ENCODE measurements around the gene GPR107. TPM values are rescaled to one million over a fixed set of nuclear protein-coding genes. Genes with fewer than 3 reads are reported as not detected.

Gene GPR107
- total RNA-seq, 1 donor from 2014 or later = 21.8 TPM

DNA sequence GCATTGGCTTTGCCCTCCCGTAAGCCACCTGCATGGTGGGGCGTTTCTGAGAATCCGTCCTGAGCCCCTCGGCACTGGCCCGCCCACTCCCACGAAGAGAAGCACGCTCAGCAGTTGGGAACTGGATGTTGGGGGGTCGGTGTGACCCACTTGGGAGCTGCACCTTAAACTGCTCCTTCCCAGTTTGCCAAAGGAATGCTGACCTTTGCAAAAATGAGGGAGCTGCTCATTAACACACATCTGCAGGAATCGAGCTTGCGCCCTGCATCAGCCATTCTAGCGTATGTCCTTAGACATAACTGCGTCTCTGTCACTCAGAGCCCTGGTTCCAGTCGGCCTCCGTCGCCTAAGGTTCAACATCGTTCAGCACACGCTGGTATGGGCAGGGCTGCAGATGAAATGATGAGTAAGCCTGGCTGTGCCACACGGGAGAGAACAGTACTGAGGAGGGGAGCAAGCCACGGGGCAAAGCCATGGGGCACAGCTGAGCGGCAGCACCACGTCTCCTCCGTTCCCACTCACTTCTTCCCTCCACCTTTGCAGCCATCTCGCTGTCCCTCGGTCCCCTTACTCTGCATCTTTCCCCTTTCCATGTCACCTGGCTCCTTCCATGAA is 89.7 kb downstream of the GPR107 start:
- intact Hi-C loops (cut with DNase I) = no loop called here
- ATAC-seq = no peak

GRCh38 chr9:130143958-130144366 is 90.3 kb downstream of the GPR107 start:
- intact Hi-C loops (cut with DNase I) = loop anchor here (1.0 kb wide), 1 partner anchor 28 kb away; the partner anchor contains the start of gene NCS1
- DNase-seq (ENCODE audit: missing footprints) = no peak
- ATAC-seq = peak; percentile 84

More for the DNA sequence above, 89.7 kb downstream of the GPR107 start:
- DNase-seq (ENCODE audit: missing footprints) = no peak

- ATAC-seq = peak; percentile 80
- no peak for DNase-seq (ENCODE audit: missing footprints)
- intact Hi-C loops (cut with DNase I) = loop anchor here (1.0 kb wide), 1 partner anchor 28 kb away; the partner anchor contains the start of gene NCS1
Observed at GRCh38 chr9:130144703-130145102, 91.0 kb downstream of the GPR107 start.

- DNase-seq (ENCODE audit: missing footprints) = no peak
- intact Hi-C loops (cut with DNase I) = no loop called here
- ATAC-seq = no peak
Observed at GRCh38 chr9:130145658-130146057, 92.0 kb downstream of the GPR107 start.

GRCh38 chr9:130147198-130147597 is 93.5 kb downstream of the GPR107 start:
- DNase-seq (ENCODE audit: missing footprints) (no peak), ATAC-seq (no peak)
- intact Hi-C loops (cut with DNase I) = no loop called here

GRCh38 chr9:130147910-130148309 is 94.2 kb downstream of the GPR107 start:
- intact Hi-C loops (cut with DNase I) = no loop called here
- DNase-seq (ENCODE audit: missing footprints) = no peak

DNA sequence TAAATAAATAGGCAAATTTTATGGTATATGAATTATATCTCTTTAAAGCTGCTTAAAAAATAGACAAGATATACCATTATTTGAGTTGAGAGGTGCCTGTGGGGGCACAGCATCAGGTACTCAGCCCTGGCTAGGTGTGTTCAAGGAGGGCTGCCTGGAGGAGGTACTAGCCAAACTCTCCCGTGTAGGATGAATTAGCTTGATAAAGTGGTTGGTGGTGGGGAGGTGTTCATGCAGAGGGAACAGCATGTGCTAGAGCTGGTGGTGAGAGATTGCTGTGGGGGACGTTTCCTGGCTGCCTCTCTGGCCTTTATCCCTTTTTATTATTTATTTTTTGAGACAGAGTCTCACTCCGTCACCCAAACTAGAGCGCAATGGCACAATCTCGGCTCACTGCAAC is 95.3 kb downstream of the GPR107 start:
- no peak for ATAC-seq
- intact Hi-C loops (cut with DNase I) = no loop called here
- DNase-seq (ENCODE audit: missing footprints) = no peak

More at GRCh38 chr9:130147910-130148309, 94.2 kb downstream of the GPR107 start:
- ATAC-seq = no peak

- intact Hi-C loops (cut with DNase I) = no loop called here
- DNase-seq (ENCODE audit: missing footprints) (no peak), ATAC-seq (no peak)
Observed at GRCh38 chr9:130149654-130150286, 96.1 kb downstream of the GPR107 start.

GRCh38 chr9:130150779-130151382 is 97.2 kb downstream of the GPR107 start:
- intact Hi-C loops (cut with DNase I) = no loop called here
- DNase-seq (ENCODE audit: missing footprints) = no peak
- ATAC-seq = no peak

- no peak for DNase-seq (ENCODE audit: missing footprints)
- ATAC-seq = no peak
- intact Hi-C loops (cut with DNase I) = no loop called here
Observed at GRCh38 chr9:130154816-130155215, 101.1 kb downstream of the GPR107 start.

DNA sequence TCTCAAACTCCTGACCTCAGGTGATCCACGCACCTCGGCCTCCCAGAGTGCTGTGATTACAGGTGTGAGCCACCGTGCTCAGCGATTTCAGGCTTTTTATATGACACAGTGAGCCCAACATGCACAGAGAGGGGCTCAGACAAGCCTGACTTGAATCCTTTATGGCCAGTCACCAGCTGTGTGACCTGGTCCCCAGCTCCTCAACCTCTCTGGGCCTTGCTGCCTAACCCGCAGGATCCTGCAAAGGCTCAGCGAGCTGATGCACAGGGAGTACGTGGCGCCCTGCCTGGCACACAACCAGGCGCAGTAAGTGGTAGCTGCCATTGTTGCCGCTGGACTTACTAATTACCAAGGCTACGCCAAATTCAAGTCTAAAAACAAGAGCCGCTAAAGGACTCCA is 101.9 kb downstream of the GPR107 start:
- no peak for ATAC-seq
- intact Hi-C loops (cut with DNase I) = no loop called here

DNA sequence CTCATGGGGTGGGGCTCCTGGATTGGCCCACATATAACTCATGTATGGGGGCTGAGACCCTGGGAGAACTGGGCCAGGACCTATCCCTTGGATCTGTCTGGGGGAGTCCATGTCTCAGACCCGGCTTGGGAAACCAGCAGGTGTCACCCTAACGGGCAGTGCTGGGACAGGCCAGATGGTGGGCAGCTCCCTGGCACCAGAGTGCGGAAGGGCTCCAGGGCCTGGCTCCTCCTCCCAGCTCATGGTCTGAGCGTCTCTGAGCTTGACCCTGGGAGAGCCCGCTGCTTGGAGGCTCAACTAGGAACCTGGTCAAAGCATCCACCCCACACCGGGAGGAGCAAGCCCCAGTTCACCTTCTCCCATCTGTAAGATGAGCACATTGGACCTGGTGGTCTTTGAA is 103.0 kb downstream of the GPR107 start:
- intact Hi-C loops (cut with DNase I) = no loop called here
- ATAC-seq (peak; percentile 42), DNase-seq (ENCODE audit: missing footprints) (no peak)

More for the DNA sequence above, 101.9 kb downstream of the GPR107 start:
- DNase-seq (ENCODE audit: missing footprints) = no peak

GRCh38 chr9:130157079-130157478 is 103.4 kb downstream of the GPR107 start:
- DNase-seq (ENCODE audit: missing footprints) = no peak
- ATAC-seq = no peak
- intact Hi-C loops (cut with DNase I) = no loop called here

DNA sequence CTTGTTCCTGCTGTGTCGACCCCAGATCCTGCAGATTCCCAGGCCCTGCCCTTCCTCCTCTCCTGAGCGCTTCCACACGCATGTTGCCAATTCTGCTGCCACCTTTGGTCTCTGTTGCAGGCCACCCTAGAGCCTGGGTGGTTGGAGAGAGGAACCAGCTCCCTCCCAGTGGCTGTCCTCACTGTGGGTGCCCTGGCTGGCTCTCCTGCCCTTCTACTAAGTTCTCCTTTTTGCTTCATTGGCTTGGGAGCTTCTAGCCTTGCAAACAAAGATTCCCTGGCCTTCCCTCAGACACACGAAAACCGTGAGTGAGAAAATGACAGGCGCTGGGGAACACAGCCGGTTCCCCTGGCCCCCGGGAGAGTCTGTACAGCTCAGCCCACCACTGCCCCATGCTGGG is 104.3 kb downstream of the GPR107 start:
- ATAC-seq (no peak), DNase-seq (ENCODE audit: missing footprints) (no peak)
- intact Hi-C loops (cut with DNase I) = no loop called here

- no peak for DNase-seq (ENCODE audit: missing footprints)
- no peak for ATAC-seq
- intact Hi-C loops (cut with DNase I) = no loop called here
Observed at GRCh38 chr9:130159057-130159456, 105.4 kb downstream of the GPR107 start.

GRCh38 chr9:130159915-130160670 is 106.4 kb downstream of the GPR107 start:
- intact Hi-C loops (cut with DNase I) = no loop called here
- ATAC-seq (no peak), DNase-seq (ENCODE audit: missing footprints) (no peak)

DNA sequence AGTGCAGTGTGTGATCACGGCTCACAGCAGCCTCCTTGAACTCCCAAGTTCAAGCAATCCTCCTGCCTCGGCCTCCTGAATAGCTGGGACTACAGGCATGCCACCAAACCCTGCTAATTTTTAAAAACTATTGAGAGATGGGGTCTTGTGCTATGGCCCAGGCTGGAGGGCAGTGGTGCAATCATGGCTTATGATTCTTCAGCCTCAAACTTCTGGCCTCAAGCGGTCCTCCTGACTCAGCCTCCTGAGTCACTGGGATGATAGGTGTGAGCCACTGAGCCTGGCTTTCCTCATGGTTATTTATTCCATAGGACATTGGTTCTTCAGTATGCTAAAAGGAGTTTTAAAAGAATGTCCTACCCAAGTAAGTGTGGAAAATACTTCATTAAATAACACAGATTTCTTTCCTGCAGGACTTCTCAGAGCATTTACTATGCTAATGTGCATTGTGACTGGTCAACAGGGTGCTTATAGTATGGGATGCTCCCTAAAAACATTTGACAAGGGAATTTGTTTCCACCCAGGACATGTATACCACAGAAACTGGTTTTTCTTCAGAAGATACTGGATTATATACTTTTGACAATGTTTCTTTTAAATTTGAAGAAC is 107.3 kb downstream of the GPR107 start:
- intact Hi-C loops (cut with DNase I) = no loop called here
- DNase-seq (ENCODE audit: missing footprints) = no peak
- no peak for ATAC-seq

GRCh38 chr9:130165579-130165978 is 111.9 kb downstream of the GPR107 start:
- ATAC-seq (no peak), DNase-seq (ENCODE audit: missing footprints) (no peak)
- intact Hi-C loops (cut with DNase I) = no loop called here

DNA sequence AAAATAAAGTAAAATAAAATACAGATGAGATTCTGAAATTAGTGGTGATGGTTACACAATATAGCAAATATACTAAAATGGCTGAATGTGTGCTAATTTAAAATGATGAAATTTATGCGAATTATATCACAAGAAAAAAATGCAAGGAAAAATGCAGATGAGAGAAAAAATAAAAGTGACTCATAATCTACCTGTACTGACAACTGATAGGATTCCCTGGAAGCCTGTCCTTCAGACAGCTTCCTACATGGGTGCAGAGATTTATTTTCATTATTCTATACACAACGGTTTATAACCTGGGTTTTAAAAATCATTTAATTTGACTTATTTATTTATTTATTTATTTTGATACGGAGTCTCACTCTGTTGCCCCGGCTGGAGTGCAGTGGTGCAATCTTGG is 112.7 kb downstream of the GPR107 start:
- DNase-seq (ENCODE audit: missing footprints) = no peak
- intact Hi-C loops (cut with DNase I) = no loop called here
- no peak for ATAC-seq
